ENCODE data around the gene CAPN1. TPM values are rescaled to one million over a fixed set of nuclear protein-coding genes. Genes with fewer than 3 reads are reported as not detected.
"Not testable (repeated sequence)": the region's sequence is repeated elsewhere in the genome, so short reads cannot be mapped to it uniquely, and the experiment has no call there.

Gene CAPN1
- total RNA-seq, 1 donor from 2014 or later = 154 TPM

DNA sequence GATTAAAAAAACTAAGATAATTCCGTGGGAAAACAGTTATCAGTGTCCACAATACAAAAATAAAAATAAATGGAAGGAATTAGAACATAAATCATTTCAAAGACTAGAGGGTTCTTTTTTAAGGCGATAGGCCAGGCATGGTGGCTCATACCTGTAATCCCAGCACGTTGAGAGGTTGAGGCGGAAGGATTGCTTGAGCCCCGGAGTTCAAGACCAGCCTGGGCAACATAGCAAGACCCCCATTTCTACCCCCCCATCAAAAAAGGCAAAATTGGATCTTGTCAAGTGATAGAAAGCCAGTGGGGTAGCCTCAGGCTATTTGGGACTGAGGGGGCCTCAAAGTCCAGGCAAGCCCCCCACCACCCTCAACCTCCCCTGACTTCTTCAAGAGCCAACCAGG is 59.4 kb downstream of the CAPN1 start:
- H3K27ac Mint-ChIP-seq (ENCODE audit: unreplicated experiment) = no peak overlapping the region
- H3K9me3 Mint-ChIP-seq (ENCODE audit: unreplicated experiment) = no peaks in the 10 kb centered on the region
- no peak overlapping the region for H3K4me3 Mint-ChIP-seq (ENCODE audit: unreplicated experiment)
- no peaks in the 10 kb centered on the region for H3K4me1 Mint-ChIP-seq (ENCODE audit: unreplicated experiment)
- peaks cover 5% of the 10 kb centered on the region for H3K27me3 Mint-ChIP-seq (ENCODE audit: unreplicated experiment)
- no peak for DNase-seq (ENCODE audit: extremely low spot score, unreplicated experiment)
- TF ChIP-seq, protein P1, sequence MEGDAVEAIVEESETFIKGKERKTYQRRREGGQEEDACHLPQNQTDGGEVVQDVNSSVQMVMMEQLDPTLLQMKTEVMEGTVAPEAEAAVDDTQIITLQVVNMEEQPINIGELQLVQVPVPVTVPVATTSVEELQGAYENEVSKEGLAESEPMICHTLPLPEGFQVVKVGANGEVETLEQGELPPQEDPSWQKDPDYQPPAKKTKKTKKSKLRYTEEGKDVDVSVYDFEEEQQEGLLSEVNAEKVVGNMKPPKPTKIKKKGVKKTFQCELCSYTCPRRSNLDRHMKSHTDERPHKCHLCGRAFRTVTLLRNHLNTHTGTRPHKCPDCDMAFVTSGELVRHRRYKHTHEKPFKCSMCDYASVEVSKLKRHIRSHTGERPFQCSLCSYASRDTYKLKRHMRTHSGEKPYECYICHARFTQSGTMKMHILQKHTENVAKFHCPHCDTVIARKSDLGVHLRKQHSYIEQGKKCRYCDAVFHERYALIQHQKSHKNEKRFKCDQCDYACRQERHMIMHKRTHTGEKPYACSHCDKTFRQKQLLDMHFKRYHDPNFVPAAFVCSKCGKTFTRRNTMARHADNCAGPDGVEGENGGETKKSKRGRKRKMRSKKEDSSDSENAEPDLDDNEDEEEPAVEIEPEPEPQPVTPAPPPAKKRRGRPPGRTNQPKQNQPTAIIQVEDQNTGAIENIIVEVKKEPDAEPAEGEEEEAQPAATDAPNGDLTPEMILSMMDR (IDR thresholded peaks at IDR 0.05) = no peak
- H3K36me3 Mint-ChIP-seq (ENCODE audit: unreplicated experiment) = no peaks in the 10 kb centered on the region

DNA sequence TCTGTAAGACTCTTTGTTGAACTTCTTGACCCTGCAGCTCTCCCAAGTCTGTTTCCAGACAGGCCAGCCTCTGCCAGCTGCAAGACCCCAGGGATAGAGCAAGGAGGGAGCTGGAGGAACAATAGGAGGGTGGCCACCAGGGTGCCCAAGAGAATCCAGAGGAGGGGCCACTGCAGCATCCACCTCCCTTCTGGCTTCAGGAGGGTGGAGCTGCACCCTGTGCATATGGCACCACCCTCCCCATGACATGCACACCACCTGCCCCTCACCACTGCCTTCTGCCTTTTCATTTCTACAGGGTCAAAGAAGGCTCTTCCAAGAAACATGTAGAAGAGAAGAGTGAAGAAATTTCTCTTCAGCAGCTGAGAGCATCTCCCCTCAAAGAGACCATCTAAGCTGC is 60.0 kb downstream of the CAPN1 start:
- Mint-ChIP-seq H3K4me1 (ENCODE audit: unreplicated experiment) (no peaks in the 10 kb centered on the region), H3K27ac (ENCODE audit: unreplicated experiment) (no peak overlapping the region), H3K9me3 (ENCODE audit: unreplicated experiment) (no peaks in the 10 kb centered on the region), H3K27me3 (ENCODE audit: unreplicated experiment) (peaks cover 6% of the 10 kb centered on the region), H3K4me3 (ENCODE audit: unreplicated experiment) (no peak overlapping the region), H3K36me3 (ENCODE audit: unreplicated experiment) (no peaks in the 10 kb centered on the region)
- DNase-seq (ENCODE audit: extremely low spot score, unreplicated experiment) = no peak
- TF ChIP-seq, protein P1 (IDR thresholded peaks at IDR 0.05) = no peak

DNA sequence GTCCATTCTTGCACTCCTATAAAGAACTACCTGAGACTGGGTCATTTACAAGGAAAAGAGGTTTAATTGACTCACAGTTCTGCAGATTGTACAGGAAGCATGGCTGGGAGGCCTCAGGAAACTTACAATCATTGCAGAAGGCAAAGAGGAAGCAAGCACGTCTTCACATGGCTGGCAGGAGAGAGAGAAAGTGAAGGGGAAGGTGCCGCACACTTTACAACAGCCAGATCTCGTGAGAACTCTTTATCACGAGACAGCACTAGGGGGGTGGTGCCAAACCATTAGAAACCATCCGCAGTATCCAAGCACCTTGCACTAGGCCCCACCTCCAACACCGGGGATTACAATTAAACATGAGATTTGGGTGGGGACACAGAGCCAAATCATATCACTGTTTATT is 60.7 kb downstream of the CAPN1 start:
- no peak overlapping the region for H3K4me3 Mint-ChIP-seq (ENCODE audit: unreplicated experiment)
- DNase-seq (ENCODE audit: extremely low spot score, unreplicated experiment) = no peak
- no peaks in the 10 kb centered on the region for H3K36me3 Mint-ChIP-seq (ENCODE audit: unreplicated experiment)
- no peaks in the 10 kb centered on the region for H3K9me3 Mint-ChIP-seq (ENCODE audit: unreplicated experiment)
- no peak overlapping the region for H3K27ac Mint-ChIP-seq (ENCODE audit: unreplicated experiment)
- H3K4me1 Mint-ChIP-seq (ENCODE audit: unreplicated experiment) = no peaks in the 10 kb centered on the region
- peaks cover 8% of the 10 kb centered on the region for H3K27me3 Mint-ChIP-seq (ENCODE audit: unreplicated experiment)
- TF ChIP-seq, protein P1 (IDR thresholded peaks at IDR 0.05) = no peak

DNA sequence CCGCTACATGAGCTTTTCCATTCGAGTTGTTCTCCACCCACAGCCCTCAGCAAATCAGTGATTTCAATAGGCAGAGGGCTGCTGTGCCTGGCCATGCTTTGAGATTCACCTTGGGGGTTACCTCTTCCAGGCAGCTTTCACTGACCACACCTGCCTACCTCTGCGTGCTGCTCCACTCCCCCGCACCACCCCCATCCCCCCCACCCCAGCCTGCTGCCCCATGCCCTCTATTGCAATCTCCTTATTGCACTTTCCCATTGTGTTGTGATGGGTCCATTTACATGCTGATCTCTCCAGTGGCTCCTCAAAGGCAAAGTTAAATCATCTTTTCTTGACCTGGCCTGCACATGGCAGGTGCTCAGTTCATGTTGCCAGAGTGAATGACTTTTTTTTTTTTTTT is 62.1 kb downstream of the CAPN1 start:
- no peak for DNase-seq (ENCODE audit: extremely low spot score, unreplicated experiment)
- Mint-ChIP-seq H3K27me3 (ENCODE audit: unreplicated experiment) (peaks cover 8% of the 10 kb centered on the region), H3K36me3 (ENCODE audit: unreplicated experiment) (no peaks in the 10 kb centered on the region), H3K27ac (ENCODE audit: unreplicated experiment) (no peak overlapping the region), H3K4me3 (ENCODE audit: unreplicated experiment) (no peak overlapping the region), H3K4me1 (ENCODE audit: unreplicated experiment) (no peaks in the 10 kb centered on the region), H3K9me3 (ENCODE audit: unreplicated experiment) (no peaks in the 10 kb centered on the region)
- TF ChIP-seq, protein P1 (IDR thresholded peaks at IDR 0.05) = no peak

DNA sequence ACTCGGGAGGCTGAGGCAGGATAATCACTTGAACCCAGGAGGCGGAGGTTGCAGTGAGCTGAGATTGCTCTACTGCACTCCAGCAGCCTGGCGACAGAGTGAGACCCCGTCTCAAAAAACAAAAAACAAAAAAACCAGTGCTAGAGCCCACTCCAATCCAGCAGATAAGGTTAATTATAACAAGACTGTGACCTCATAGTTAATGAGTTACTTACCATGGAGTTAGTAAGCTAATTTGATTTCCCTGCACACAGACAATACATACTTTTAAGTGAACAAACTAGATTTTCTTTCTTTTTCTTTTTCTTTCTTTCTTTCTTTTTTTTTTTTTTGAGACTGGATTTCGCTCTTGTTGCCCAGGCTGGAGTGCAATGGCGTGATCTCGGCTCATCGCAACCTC is 63.3 kb downstream of the CAPN1 start:
- H3K4me1 Mint-ChIP-seq (ENCODE audit: unreplicated experiment); DNase-seq (ENCODE audit: extremely low spot score, unreplicated experiment); H3K27me3 Mint-ChIP-seq (ENCODE audit: unreplicated experiment); H3K27ac Mint-ChIP-seq (ENCODE audit: unreplicated experiment); H3K36me3 Mint-ChIP-seq (ENCODE audit: unreplicated experiment); H3K4me3 Mint-ChIP-seq (ENCODE audit: unreplicated experiment); H3K9me3 Mint-ChIP-seq (ENCODE audit: unreplicated experiment): not testable (repeated sequence)

DNA sequence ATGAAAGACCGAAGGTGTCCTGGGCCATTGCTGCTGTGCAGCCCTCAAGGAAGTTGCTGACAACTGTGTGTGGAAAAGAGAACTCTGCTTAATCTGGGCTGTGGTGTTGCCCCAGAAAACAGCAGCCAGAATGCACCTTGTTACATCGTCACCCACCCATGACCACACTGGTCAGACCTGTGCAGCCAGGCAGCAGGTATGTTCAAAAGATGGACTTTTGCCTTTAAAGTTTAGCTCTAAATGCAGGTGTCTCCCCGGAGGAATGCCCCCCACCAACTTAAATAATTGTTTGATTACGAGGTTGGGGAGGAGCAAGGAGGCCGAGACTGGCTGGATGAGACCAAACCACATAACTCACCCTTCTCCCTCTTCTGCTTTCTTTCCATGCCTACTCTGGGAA is 64.8 kb downstream of the CAPN1 start:
- no peaks in the 10 kb centered on the region for H3K9me3 Mint-ChIP-seq (ENCODE audit: unreplicated experiment)
- TF ChIP-seq, protein P1 (IDR thresholded peaks at IDR 0.05) = no peak
- H3K27me3 Mint-ChIP-seq (ENCODE audit: unreplicated experiment) = peaks cover 8% of the 10 kb centered on the region

DNA sequence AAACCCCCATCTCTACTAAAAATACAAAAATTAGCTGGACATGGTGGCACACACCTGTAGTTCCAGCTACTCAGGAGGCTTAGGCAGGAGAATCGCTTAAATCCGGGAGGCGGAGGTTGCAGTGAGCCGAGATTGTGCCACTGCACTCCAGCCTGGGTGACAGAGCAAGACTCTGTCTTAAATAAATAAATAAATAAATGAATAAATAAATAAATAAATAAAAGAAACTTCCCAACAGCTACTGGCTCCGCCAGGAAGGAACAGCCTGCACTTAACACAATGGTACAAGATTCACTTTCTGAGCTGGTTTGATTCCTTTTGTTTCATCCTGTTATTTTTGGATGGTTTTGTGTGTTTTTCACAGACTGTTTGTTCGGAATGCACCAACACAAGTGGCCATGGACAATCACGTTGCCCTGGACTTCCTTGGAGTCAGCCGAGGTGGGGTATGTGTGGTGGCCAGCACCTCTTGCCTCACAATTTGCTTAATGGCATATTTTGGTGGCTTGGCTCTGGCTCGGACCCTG is 66.5 kb downstream of the CAPN1 start:
- not testable (repeated sequence) for H3K27me3 Mint-ChIP-seq (ENCODE audit: unreplicated experiment); H3K36me3 Mint-ChIP-seq (ENCODE audit: unreplicated experiment); H3K27ac Mint-ChIP-seq (ENCODE audit: unreplicated experiment); H3K4me1 Mint-ChIP-seq (ENCODE audit: unreplicated experiment); H3K4me3 Mint-ChIP-seq (ENCODE audit: unreplicated experiment); H3K9me3 Mint-ChIP-seq (ENCODE audit: unreplicated experiment); DNase-seq (ENCODE audit: extremely low spot score, unreplicated experiment)

More for the DNA sequence above, 64.8 kb downstream of the CAPN1 start:
- H3K27ac Mint-ChIP-seq (ENCODE audit: unreplicated experiment) = no peak overlapping the region
- no peaks in the 10 kb centered on the region for H3K4me1 Mint-ChIP-seq (ENCODE audit: unreplicated experiment)
- DNase-seq (ENCODE audit: extremely low spot score, unreplicated experiment) = no peak
- H3K4me3 Mint-ChIP-seq (ENCODE audit: unreplicated experiment) = no peak overlapping the region
- H3K36me3 Mint-ChIP-seq (ENCODE audit: unreplicated experiment) = no peaks in the 10 kb centered on the region
